K562 (cell line): ENCODE results near the gene TENM4. TPM values are rescaled to one million over a fixed set of nuclear protein-coding genes. Genes with fewer than 3 reads are reported as not detected.

Source experiments
- ATAC-seq: fragments of 200-7000 bp; cut with Tn5 transposase; 3 replicates; pipeline ENCODE4 v1.9.1; 2020; ENCODE audit warnings: moderate library complexity
- BruUV-seq: library from RNA; stranded (reverse); fragments of 400-500 nt; replicated peaks from 2 replicates; lab custom pipeline; 2021; lab: Mats Ljungman, UMichigan
- CTCF ChIA-PET: fragments of 300-600 bp; formaldehyde crosslinking; extraction: SDS; loops from one replicate; lab custom pipeline; 2021; ENCODE audit warnings: low intra/inter-chr PET ratio; lab: Yijun Ruan, JAX
- POLR2A ChIA-PET: fragments of 300-600, 350-650 bp; sonication (Branson Sonifier 250); formaldehyde crosslinking; extraction: SDS; loops from one replicate; lab custom pipeline; 2021; ENCODE audit warnings: antibody characterized with exemption, inconsistent platforms; lab: Yijun Ruan, JAX
- DNase-seq, 4 experiments: peaks; one replicate each; pipeline versions ENCODE4 v3.0.0 to v3.0.0-alpha.2; 2011 to 2018; ENCODE audit warnings: low spot score in 3 of 4, mixed read lengths in 3 of 4; ENCODE audit errors: extremely low read depth in 1 of 4
- FAIRE-seq: peaks from 2 replicates; lab custom pipeline; 2011; peaks lifted over from hg19 to GRCh38; lab: Jason Lieb, UNC
- H2AFZ ChIP-seq: 2 replicates; pipeline ENCODE4 v1.6.0; 2011; ENCODE audit warnings: low read depth, low read length, control low read depth, inconsistent platforms
- H3K27ac ChIP-seq: fragments of 200-600 bp; 3 replicates; pipeline ENCODE4 v1.8.0; 2011; ENCODE audit warnings: low read depth, mild to moderate bottlenecking, control low read depth, inconsistent platforms, low read length, moderate library complexity, mixed read lengths; ENCODE audit errors: extremely low read depth
- H3K27me3 ChIP-seq, 2 experiments: fragments of 300-600 bp in 1 of 2; 2 replicates in 1 of 2; 3 replicates in 1 of 2; pipeline versions ENCODE4 v1.6.0 to v1.8.0; 2011; ENCODE audit warnings: inconsistent platforms in 2 of 2, low read length in 2 of 2, mild to moderate bottlenecking in 1 of 2, mixed read lengths in 1 of 2, moderate library complexity in 1 of 2; ENCODE audit not compliant: control insufficient read depth in 2 of 2, insufficient read depth in 2 of 2
- H3K36me3 ChIP-seq: fragments of 300-600 bp; 3 replicates; pipeline ENCODE4 v1.8.0; 2011; ENCODE audit warnings: mild to moderate bottlenecking, low read length, inconsistent platforms; ENCODE audit not compliant: control insufficient read depth, insufficient read depth
- H3K4me1 ChIP-seq, 2 experiments: fragments of 200-600 bp in 1 of 2; replicated peaks in 1 of 2; 2 replicates in 1 of 2; 3 replicates in 1 of 2; pipeline versions ENCODE4 v1.5.1 to v1.8.0; 2011; ENCODE audit warnings: inconsistent platforms in 2 of 2, low read length in 2 of 2, mild to moderate bottlenecking in 1 of 2, mixed read lengths in 1 of 2, moderate library complexity in 1 of 2; ENCODE audit not compliant: control insufficient read depth in 2 of 2, insufficient read depth in 2 of 2
- H3K4me2 ChIP-seq: 2 replicates; pipeline ENCODE4 v1.6.1; 2011; ENCODE audit warnings: low read length, control low read depth, inconsistent platforms, mixed read lengths; ENCODE audit not compliant: insufficient read depth
- H3K4me3 ChIP-seq: fragments of 200-600 bp; sonication (generic), shearing (Covaris generic); 2 replicates; pipeline ENCODE4 v1.5.1; 2016; ENCODE audit warnings: control low read depth, inconsistent platforms
- H3K79me2 ChIP-seq: fragments of 200-600 bp; 3 replicates; pipeline ENCODE4 v1.8.0; 2011; ENCODE audit warnings: low read length, inconsistent platforms; ENCODE audit not compliant: control insufficient read depth, insufficient read depth
- H3K9ac ChIP-seq, 2 experiments: 2 replicates each; pipeline versions ENCODE4 v1.6.0 to v1.6.1; 2011; ENCODE audit warnings: low read depth in 2 of 2, low read length in 2 of 2, control low read depth in 1 of 2, inconsistent platforms in 1 of 2, mild to moderate bottlenecking in 1 of 2, mixed read lengths in 1 of 2; ENCODE audit not compliant: insufficient read depth in 1 of 2
- H3K9me1 ChIP-seq: one replicate; pipeline ENCODE4 v1.6.0; 2011; ENCODE audit warnings: inconsistent platforms, mild to moderate bottlenecking, low read length, moderate library complexity; ENCODE audit not compliant: control insufficient read depth, insufficient read depth
- H3K9me3 ChIP-seq: replicated peaks from 2 replicates; pipeline ENCODE4 v1.5.1; 2011; ENCODE audit warnings: low read depth, low read length, inconsistent platforms; ENCODE audit not compliant: control insufficient read depth, insufficient read depth
- H4K20me1 ChIP-seq: replicated peaks from 2 replicates; pipeline ENCODE4 v1.6.1; 2011; ENCODE audit warnings: low read length, inconsistent platforms, mixed read lengths; ENCODE audit not compliant: control insufficient read depth, insufficient read depth
- CEBPG ChIP-seq, 3 experiments: fragments of 200-800 bp in 1 of 3; sonication (Bioruptor generic) in 1 of 3; sonication (generic) in 1 of 3; formaldehyde crosslinking in 1 of 3; IDR thresholded peaks in 2 of 3; conservative IDR thresholded peaks in 1 of 3; 2 replicates each; pipeline versions ENCODE4 v1.6.1 to v1.8.0; 2016 to 2022; ENCODE audit warnings: missing compliant biosample characterization in 2 of 3, missing genetic modification characterization in 2 of 3, mild to moderate bottlenecking in 1 of 3, missing genetic modification reagents in 1 of 3
- WGBS: fragments of 100-300 bp; shearing (Covaris generic); methylation state at CpG from one replicate; pipeline ENCODE4 v1.1.6; 2016; ENCODE audit warnings: low coverage, mixed read lengths; ENCODE audit not compliant: insufficient coverage; ENCODE audit errors: missing lambda C conversion rate; 5-methylcytosine and 5-hydroxymethylcytosine counted together
- in situ Hi-C: fragments of 300-500 bp; cut with MboI; formaldehyde crosslinking; loops from 4 replicates; pipeline ENCODE4 v1.15.0; 2018; ENCODE audit warnings: inconsistent platforms, mixed read lengths
- intact Hi-C: fragments of 100-400 bp; cut with micrococcal nuclease; formaldehyde crosslinking; loops from 2 replicates; pipeline ENCODE4 v1.14.2; 2022
- polyA plus RNA-seq, 8 experiments: library from polyadenylated mRNA; depleted of rRNA in 4 of 8; stranded (reverse) in 5 of 8; unstranded in 3 of 8; fragments of >200 nt; fragmentation: Nextera tagmentation in 2 of 8; fragmentation: Illumina TruSeq in 1 of 8; extraction: Ambion mirVana in 2 of 8; extraction: Trizol in 1 of 8; gene quantifications; 2 replicates each; pipeline versions ENCODE4 v1.2.1 to v1.2.3, GENCODE V29; 2011 to 2014; ENCODE audit warnings: inconsistent platforms in 1 of 8, missing spikeins in 1 of 8
- total RNA-seq, 7 experiments: library from RNA; depleted of rRNA in 6 of 7; stranded (reverse); fragments of >200 nt in 6 of 7; fragmentation: Illumina TruSeq in 2 of 7; extraction: Trizol in 2 of 7; gene quantifications; 2 replicates each; pipeline versions ENCODE4 v1.2.1 to v1.2.3, GENCODE V29; 2011 to 2021; ENCODE audit warnings: low replicate concordance in 1 of 7
- TF ChIP-seq, protein P1 (sequence below): fragments of 250-450 bp; sonication (Bioruptor Pico); IDR thresholded peaks from 2 replicates; pipeline ENCODE4 v1.5.0; 2022; ENCODE audit warnings: mild to moderate bottlenecking

The TENM4 gene
- total and polyA plus RNA-seq, 9 of the 15 experiments (the other 6 are each of a cell fraction or from before 2014, with no cell fraction given), result 0.16 TPM; not detected in 8

- Histone ChIP-seq H3K9ac (no peak overlapping the region), H3K27me3 (no peaks in the 10 kb centered on the region), H3K4me2 (no peak overlapping the region), H3K27ac (no peak overlapping the region), H3K4me1 (no peaks in the 10 kb centered on the region), H3K4me3 (no peak overlapping the region), H3K9me3 (no peaks in the 10 kb centered on the region), H3K9me1 (no peaks in the 10 kb centered on the region), H2AFZ (no peak overlapping the region), H3K36me3 (no peaks in the 10 kb centered on the region), H4K20me1 (no peaks in the 10 kb centered on the region), H3K79me2 (no peaks in the 10 kb centered on the region)
- intact Hi-C loops, result no loop called here
- BruUV-seq, result no TSS peak
- FAIRE-seq, result no peak
- TF ChIP-seq CEBPG (CRISPR knock-in tag; IDR thresholded peaks at IDR 0.05), result no peak
- TF ChIP-seq CEBPG (tag; conservative IDR thresholded peaks at IDR 0.05 in 1 of 2, IDR thresholded peaks at IDR 0.05 in 1 of 2), result peak in 1 of 2 experiments; percentile 28; a peak in 1 of 4 replicates
- TF ChIP-seq, protein P1, sequence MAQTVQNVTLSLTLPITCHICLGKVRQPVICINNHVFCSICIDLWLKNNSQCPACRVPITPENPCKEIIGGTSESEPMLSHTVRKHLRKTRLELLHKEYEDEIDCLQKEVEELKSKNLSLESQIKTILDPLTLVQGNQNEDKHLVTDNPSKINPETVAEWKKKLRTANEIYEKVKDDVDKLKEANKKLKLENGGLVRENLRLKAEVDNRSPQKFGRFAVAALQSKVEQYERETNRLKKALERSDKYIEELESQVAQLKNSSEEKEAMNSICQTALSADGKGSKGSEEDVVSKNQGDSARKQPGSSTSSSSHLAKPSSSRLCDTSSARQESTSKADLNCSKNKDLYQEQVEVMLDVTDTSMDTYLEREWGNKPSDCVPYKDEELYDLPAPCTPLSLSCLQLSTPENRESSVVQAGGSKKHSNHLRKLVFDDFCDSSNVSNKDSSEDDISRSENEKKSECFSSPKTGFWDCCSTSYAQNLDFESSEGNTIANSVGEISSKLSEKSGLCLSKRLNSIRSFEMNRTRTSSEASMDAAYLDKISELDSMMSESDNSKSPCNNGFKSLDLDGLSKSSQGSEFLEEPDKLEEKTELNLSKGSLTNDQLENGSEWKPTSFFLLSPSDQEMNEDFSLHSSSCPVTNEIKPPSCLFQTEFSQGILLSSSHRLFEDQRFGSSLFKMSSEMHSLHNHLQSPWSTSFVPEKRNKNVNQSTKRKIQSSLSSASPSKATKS (CRISPR knock-in tag), result no peak
- POLR2A ChIA-PET, result no interaction called here
- CTCF ChIA-PET, result no interaction called here
- no peak for DNase-seq
- no peak for ATAC-seq
- in situ Hi-C loops, result no loop called here
- 2% methylated on average over 7 of the region's 7 CpGs for WGBS
These were observed 30.4 kb upstream of the TENM4 start for GRCh38 chr11:79471071-79471844.
